Endothelial cell of umbilical vein (primary cell): ENCODE measurements around the gene RAB11FIP3. TPM values are rescaled to one million over a fixed set of nuclear protein-coding genes. Genes with fewer than 3 reads are reported as not detected.
A peak's percentile ranks its signal among the peaks of the same experiment; 100 is the strongest.
"Not testable (repeated sequence)": the region's sequence is repeated elsewhere in the genome, so short reads cannot be mapped to it uniquely, and the experiment has no call there.

Experiments used
- BruUV-seq: library from RNA; stranded (reverse); fragments of 400-500 nt; replicated peaks from 2 replicates; lab custom pipeline; 2021; lab: Mats Ljungman, UMichigan
- CTCF ChIA-PET: fragments of 300-600, 350-600 bp; sonication (Branson Sonifier 250); formaldehyde crosslinking; loops from one replicate; lab custom pipeline; 2021; ENCODE audit warnings: antibody characterized with exemption, inconsistent platforms; lab: Charles Lee
- POLR2A ChIA-PET: fragments of 300-600, 350-600 bp; sonication (Branson Sonifier 250); formaldehyde crosslinking; loops from one replicate; lab custom pipeline; 2021; ENCODE audit warnings: antibody characterized with exemption, inconsistent platforms; lab: Charles Lee
- DNase-seq: peaks from one replicate; pipeline ENCODE4 v3.0.0-alpha.2; 2011; ENCODE audit warnings: low read depth, low spot score
- FAIRE-seq: peaks from 2 replicates; lab custom pipeline; 2011; peaks lifted over from hg19 to GRCh38; lab: Jason Lieb, UNC
- H2AFZ ChIP-seq: 2 replicates; pipeline ENCODE4 v1.6.0; 2012; ENCODE audit warnings: low read depth, low read length, control low read depth, inconsistent platforms
- H3K27ac ChIP-seq: 2 replicates; pipeline ENCODE4 v1.5.1; 2011; ENCODE audit warnings: low read depth, mild to moderate bottlenecking, control low read depth, low read length, moderate library complexity; ENCODE audit not compliant: insufficient read depth
- H3K27me3 ChIP-seq, 2 experiments: 2 replicates each; pipeline versions ENCODE4 v1.6.0 to v1.6.1; 2011; ENCODE audit warnings: low read length in 2 of 2, mixed read lengths in 1 of 2; ENCODE audit not compliant: control insufficient read depth in 2 of 2, insufficient read depth in 2 of 2
- H3K36me3 ChIP-seq, 2 experiments: 2 replicates in 1 of 2; 3 replicates in 1 of 2; pipeline ENCODE4 v1.5.1; 2011; ENCODE audit warnings: low read length in 2 of 2, mild to moderate bottlenecking in 1 of 2, moderate library complexity in 1 of 2; ENCODE audit not compliant: control insufficient read depth in 2 of 2, insufficient read depth in 2 of 2; ENCODE audit errors: extremely low read depth in 1 of 2
- H3K4me1 ChIP-seq: 3 replicates; pipeline ENCODE4 v1.5.1; 2011; ENCODE audit warnings: mild to moderate bottlenecking, low read length; ENCODE audit not compliant: control insufficient read depth, insufficient read depth; ENCODE audit errors: extremely low read depth
- H3K4me2 ChIP-seq: 2 replicates; pipeline ENCODE4 v1.6.1; 2011; ENCODE audit warnings: low read length, control low read depth, mixed read lengths; ENCODE audit not compliant: insufficient read depth
- H3K4me3 ChIP-seq, 3 experiments: fragments of 200-600 bp in 1 of 3; sonication (generic), shearing (Covaris generic) in 1 of 3; replicated peaks in 1 of 3; 2 replicates each; pipeline ENCODE4 v1.5.1; 2011 to 2016; ENCODE audit warnings: control low read depth in 3 of 3, low read length in 3 of 3, mild to moderate bottlenecking in 2 of 3, inconsistent platforms in 1 of 3, low read depth in 1 of 3, moderate library complexity in 1 of 3; ENCODE audit not compliant: insufficient read depth in 1 of 3
- H3K79me2 ChIP-seq: 2 replicates; pipeline ENCODE4 v1.6.0; 2012; ENCODE audit warnings: low read length, inconsistent platforms; ENCODE audit not compliant: control insufficient read depth, insufficient read depth
- H3K9ac ChIP-seq: replicated peaks from 2 replicates; pipeline ENCODE3; 2011; ENCODE audit warnings: low read length, control low read depth; ENCODE audit not compliant: insufficient read depth; ENCODE audit errors: extremely low read depth
- H3K9me1 ChIP-seq: replicated peaks from 3 replicates; pipeline ENCODE4 v1.6.0; 2011; ENCODE audit warnings: mild to moderate bottlenecking, low read length; ENCODE audit not compliant: control insufficient read depth, insufficient read depth; ENCODE audit errors: extremely low read depth
- H3K9me3 ChIP-seq: replicated peaks from 2 replicates; pipeline ENCODE4 v1.5.1; 2012; ENCODE audit warnings: low read length, inconsistent platforms; ENCODE audit not compliant: control insufficient read depth, insufficient read depth
- H4K20me1 ChIP-seq: replicated peaks from 2 replicates; pipeline ENCODE3; 2011; ENCODE audit warnings: mild to moderate bottlenecking, low read length; ENCODE audit not compliant: control insufficient read depth, insufficient read depth; ENCODE audit errors: extremely low read depth
- FOS ChIP-seq: IDR thresholded peaks from 2 replicates; pipeline ENCODE4 v1.6.1; 2011; ENCODE audit warnings: mild to moderate bottlenecking, low read length, moderate library complexity, borderline replicate concordance; ENCODE audit not compliant: insufficient read depth
- GATA2 ChIP-seq: IDR thresholded peaks from 2 replicates; pipeline ENCODE4 v1.7.0; 2011; ENCODE audit warnings: low read depth, mild to moderate bottlenecking, moderate library complexity, mixed read lengths, low read length; ENCODE audit not compliant: insufficient read length, insufficient read depth
- MAX ChIP-seq: IDR thresholded peaks from 2 replicates; pipeline ENCODE4 v1.6.1; 2011; ENCODE audit not compliant: insufficient read depth, insufficient read length
- MYC ChIP-seq: IDR thresholded peaks from one replicate; pipeline ENCODE4 v1.6.1; 2011; ENCODE audit warnings: mild to moderate bottlenecking, low read depth, low read length
- POLR2A ChIP-seq: IDR thresholded peaks from 2 replicates; pipeline ENCODE4 v1.6.1; 2012; ENCODE audit warnings: low read depth, mild to moderate bottlenecking, control low read depth, low read length
- POLR2AphosphoS5 ChIP-seq: IDR thresholded peaks from 2 replicates; pipeline ENCODE4 v1.6.1; 2012; ENCODE audit warnings: low read depth, mild to moderate bottlenecking, control low read depth, low read length, moderate library complexity; ENCODE audit not compliant: insufficient read depth
- dilution Hi-C: fragments of 300-500 bp; cut with MboI; formaldehyde crosslinking; loops from one replicate; pipeline ENCODE4 v1.15.0; 2019; ENCODE audit warnings: low sequenced_read_pairs; ENCODE audit not compliant: extremely low pct_ligation_motif_present
- intact Hi-C: fragments of 100-400 bp; cut with micrococcal nuclease; formaldehyde crosslinking; loops from one replicate; pipeline ENCODE4 v1.10.0; 2022
- polyA plus RNA-seq, 4 experiments: library from polyadenylated mRNA; depleted of rRNA in 3 of 4; stranded (reverse) in 3 of 4; unstranded in 1 of 4; fragments of >200 nt; gene quantifications; 2 replicates each; pipeline versions ENCODE4 v1.2.1 to v1.2.3, GENCODE V29; 2011 to 2012; ENCODE audit warnings: missing spikeins in 1 of 4
- total RNA-seq: library from RNA; stranded (reverse); gene quantifications from 2 replicates; pipeline ENCODE4 v1.2.3, GENCODE V29; 2021

The RAB11FIP3 gene
- total and polyA plus RNA-seq, 2 donors (not counting 3 experiments of a cell fraction or from before 2014, with no cell fraction given), result 20.5 to 75.9 TPM

- Histone ChIP-seq H3K9me1 (no peaks in the 10 kb centered on the region), H3K4me1 (peaks cover 8% of the 10 kb centered on the region), H3K4me3 (no peak overlapping the region), H4K20me1 (no peaks in the 10 kb centered on the region), H2AFZ (no peak overlapping the region), H3K9me3 (no peaks in the 10 kb centered on the region), H3K4me2 (no peak overlapping the region), H3K27me3 (no peaks in the 10 kb centered on the region), H3K9ac (peak overlapping the region; percentile 21), H3K79me2 (no peaks in the 10 kb centered on the region), H3K27ac (peak overlapping the region; percentile 58), H3K36me3 (peaks cover 0 to 9% of the 10 kb centered on the region in 2 experiments)
- intact Hi-C loops (loop anchor here (1.0 to 5.0 kb wide), 2 partner anchors 19 to 50 kb away; partner anchors contain the start of gene RAB11FIP3), dilution Hi-C loops (no loop called here)
- ChIA-PET CTCF (interaction anchor here (0.5 to 1.8 kb wide), 2 partner anchors 10 to 23 kb away, joined by 3 to 6 read pairs; no protein-coding TSS in a partner anchor), POLR2A (interaction anchor here (0.7 kb wide), 1 partner anchor 257 kb away, joined by 3 read pairs; no protein-coding TSS in a partner anchor)
- peak; percentile 82 for FAIRE-seq
- no TSS peak for BruUV-seq
- TF ChIP-seq POLR2AphosphoS5, result peak; percentile 14
- peak; percentile 50 for TF ChIP-seq POLR2A
- TF ChIP-seq FOS, result no peak
- no peak for TF ChIP-seq MYC
- TF ChIP-seq MAX, result peak; percentile 21
- TF ChIP-seq GATA2, result peak; percentile 25
- peak; percentile 55 for DNase-seq
These were observed 52.1 kb downstream of the RAB11FIP3 start for GRCh38 chr16:477301-478157.

- H3K4me2 ChIP-seq, H3K9me1 ChIP-seq, POLR2A ChIA-PET, H3K9me3 ChIP-seq, H3K4me3 ChIP-seq, H4K20me1 ChIP-seq, H3K9ac ChIP-seq, H3K27me3 ChIP-seq, BruUV-seq, H3K79me2 ChIP-seq, H3K27ac ChIP-seq, DNase-seq, H2AFZ ChIP-seq, H3K4me1 ChIP-seq, dilution Hi-C loops, FAIRE-seq: not testable (repeated sequence)
- peaks cover 0 to 13% of the 10 kb centered on the region in 2 experiments for H3K36me3 ChIP-seq
- CTCF ChIA-PET, result interaction anchor here (1.1 to 1.8 kb wide), 2 partner anchors 9 to 81 kb away, joined by 3 to 6 read pairs; no protein-coding TSS in a partner anchor
- intact Hi-C loops, result loop anchor here (5.0 kb wide), 1 partner anchor 51 kb away; the partner anchor contains the start of gene RAB11FIP3
These were observed 52.8 kb downstream of the RAB11FIP3 start for GRCh38 chr16:478287-478686.
